Hematopoietic multipotent progenitor cell treated with erythropoietin and hydrocortisone succinate and interleukin-3 and kit ligand, for 6 days (in vitro differentiated cells): ENCODE measurements around the gene LRIG3.
"Not testable (repeated sequence)": the region's sequence is repeated elsewhere in the genome, so short reads cannot be mapped to it uniquely, and the experiment has no call there.

Experiments used
- DNase-seq: peaks from one replicate; pipeline ENCODE4 v3.0.0-alpha.2; 2015

Gene LRIG3

GRCh38 chr12:58920102-58920960 is at the start of gene LRIG3:
LRIG3 (minus strand) TSS chr12:58920504; CDS start chr12:58920235, 269 bp downstream.
- DNase-seq: peak; percentile 63

GRCh38 chr12:58969237-58969636 is 48.9 kb upstream of the LRIG3 start:
- no peak for DNase-seq

GRCh38 chr12:58967561-58967960 is 47.3 kb upstream of the LRIG3 start:
- DNase-seq: no peak

- no peak for DNase-seq
These were observed 46.6 kb upstream of the LRIG3 start for GRCh38 chr12:58966939-58967338.

- DNase-seq: no peak
These were observed 45.3 kb upstream of the LRIG3 start for GRCh38 chr12:58965568-58965967.

GRCh38 chr12:58963844-58964243 is 43.5 kb upstream of the LRIG3 start:
- DNase-seq: no peak

GRCh38 chr12:58961906-58962305 is 41.6 kb upstream of the LRIG3 start:
- no peak for DNase-seq

- DNase-seq: no peak
These were observed 40.9 kb upstream of the LRIG3 start for GRCh38 chr12:58961166-58961565.

GRCh38 chr12:58959639-58960300 is 39.5 kb upstream of the LRIG3 start:
- no peak for DNase-seq

GRCh38 chr12:58957298-58957697 is 37.0 kb upstream of the LRIG3 start:
- DNase-seq: no peak

GRCh38 chr12:58955849-58956248 is 35.5 kb upstream of the LRIG3 start:
- DNase-seq: no peak

GRCh38 chr12:58954002-58954401 is 33.7 kb upstream of the LRIG3 start:
- no peak for DNase-seq

- DNase-seq: no peak
These were observed 30.4 kb upstream of the LRIG3 start for GRCh38 chr12:58950739-58951100.

- DNase-seq: not testable (repeated sequence)
These were observed 29.8 kb upstream of the LRIG3 start for GRCh38 chr12:58949954-58950738.

GRCh38 chr12:58943079-58943478 is 22.8 kb upstream of the LRIG3 start:
- DNase-seq: no peak

- no peak for DNase-seq
These were observed 22.0 kb upstream of the LRIG3 start for GRCh38 chr12:58942345-58942744.

GRCh38 chr12:58939399-58940100 is 19.2 kb upstream of the LRIG3 start:
- DNase-seq: no peak

- no peak for DNase-seq
These were observed 18.1 kb upstream of the LRIG3 start for GRCh38 chr12:58938440-58938839.

- no peak for DNase-seq
These were observed 14.2 kb upstream of the LRIG3 start for GRCh38 chr12:58934528-58934927.

GRCh38 chr12:58932806-58933681 is 12.7 kb upstream of the LRIG3 start:
- DNase-seq: no peak

GRCh38 chr12:58931518-58931917 is 11.2 kb upstream of the LRIG3 start:
- DNase-seq: no peak

- no peak for DNase-seq
These were observed 10.5 kb upstream of the LRIG3 start for GRCh38 chr12:58930770-58931324.
